HG03159 (cell line): ENCODE data around the gene IQSEC1.

Experiments used
- ATAC-seq: cut with Tn5 transposase; IDR thresholded peaks from one replicate; pipeline ENCODE4 v1.9.1; 2021; ENCODE audit warnings: mild to moderate bottlenecking, moderate library complexity; ENCODE audit not compliant: unreplicated experiment

IQSEC1 gene

DNA sequence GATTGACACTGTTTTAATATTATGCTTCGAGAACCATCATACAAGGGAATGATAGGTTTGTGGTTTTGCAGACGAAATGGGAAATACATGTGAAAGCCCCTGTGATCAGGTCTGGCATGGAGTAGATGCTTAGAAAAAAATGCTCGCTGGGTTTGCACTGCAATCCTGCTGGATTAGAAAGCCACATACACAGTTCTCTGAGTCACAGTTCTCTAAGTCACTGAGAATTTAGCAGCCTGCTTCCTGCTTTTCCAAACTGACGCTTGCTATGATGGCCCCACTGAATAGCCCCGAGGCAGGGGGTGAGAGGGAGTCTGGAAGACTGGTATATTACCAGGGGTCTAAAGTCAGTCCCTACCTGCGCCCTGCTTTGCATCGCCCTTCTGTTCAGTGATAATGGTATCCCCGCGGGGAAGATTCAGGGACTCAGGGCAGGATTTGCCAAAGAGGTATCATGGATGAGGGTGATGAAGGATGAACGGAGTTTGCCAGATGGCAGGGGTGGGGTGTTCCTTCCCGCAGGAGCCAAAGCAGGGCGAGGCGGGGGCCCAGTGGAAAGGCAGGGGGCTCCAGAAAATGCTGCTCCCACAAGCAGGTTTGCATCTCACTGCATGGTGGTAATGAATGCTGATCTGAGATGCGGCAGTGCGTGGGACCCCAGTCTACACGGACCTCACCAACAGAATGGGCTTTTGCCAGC, 82.3 kb downstream of the IQSEC1 start:
- no peak for ATAC-seq

- no peak for ATAC-seq
Measured at GRCh38 chr3:12990306-12990705, 82.9 kb downstream of the IQSEC1 start.

DNA sequence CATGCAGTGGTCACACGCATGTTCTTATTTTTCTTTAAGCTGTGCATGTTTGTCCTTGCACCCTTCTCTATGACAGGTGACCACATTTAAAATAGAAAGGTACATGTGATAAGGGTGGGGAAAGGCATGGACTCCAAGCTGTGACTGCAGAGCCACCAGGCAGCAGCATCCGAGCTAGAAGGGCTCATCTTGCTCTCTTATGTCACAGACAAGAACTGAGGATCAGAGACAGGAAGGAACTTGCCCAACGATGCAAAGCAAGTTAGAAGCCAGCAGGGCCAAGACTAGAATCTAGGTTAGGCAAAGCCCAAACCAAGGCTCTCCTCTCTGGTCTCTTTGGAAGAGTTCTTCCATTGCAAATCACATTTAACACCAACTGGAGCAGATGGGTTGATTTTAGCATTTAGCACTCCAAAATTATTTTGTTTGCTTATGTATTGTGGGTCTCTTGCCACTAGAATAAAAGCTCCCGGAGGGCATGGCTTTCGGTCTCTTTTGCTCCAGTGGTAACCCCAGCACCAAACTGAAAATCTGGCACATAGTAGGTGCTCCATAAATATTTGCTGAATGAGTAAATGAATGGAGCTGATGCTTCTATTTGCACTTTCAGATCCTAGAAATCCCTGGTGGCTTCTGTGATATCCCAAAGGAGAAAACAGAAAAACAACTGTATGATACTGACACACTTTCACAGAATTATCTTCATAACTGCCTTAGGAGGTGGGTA, 84.3 kb downstream of the IQSEC1 start:
- no peak for ATAC-seq

DNA sequence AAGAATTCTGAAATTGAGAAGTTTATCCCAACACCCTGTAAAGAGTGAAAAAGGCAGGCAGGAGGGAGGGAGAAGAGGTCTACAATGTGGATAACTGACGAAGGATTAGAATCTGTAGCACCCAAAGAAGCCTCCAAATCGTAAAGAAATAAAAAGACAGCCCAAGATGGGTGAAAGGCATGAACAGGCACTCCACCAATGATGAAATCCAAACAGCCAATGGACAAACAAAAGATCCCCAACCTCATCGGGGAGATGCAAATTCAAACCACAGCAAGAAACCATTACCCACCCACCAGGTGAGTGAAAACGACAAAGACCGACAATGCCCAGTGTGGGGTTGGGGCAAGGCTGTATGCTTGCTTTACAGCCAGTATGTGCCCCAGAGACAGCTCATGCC, 85.6 kb downstream of the IQSEC1 start:
- no peak for ATAC-seq

DNA sequence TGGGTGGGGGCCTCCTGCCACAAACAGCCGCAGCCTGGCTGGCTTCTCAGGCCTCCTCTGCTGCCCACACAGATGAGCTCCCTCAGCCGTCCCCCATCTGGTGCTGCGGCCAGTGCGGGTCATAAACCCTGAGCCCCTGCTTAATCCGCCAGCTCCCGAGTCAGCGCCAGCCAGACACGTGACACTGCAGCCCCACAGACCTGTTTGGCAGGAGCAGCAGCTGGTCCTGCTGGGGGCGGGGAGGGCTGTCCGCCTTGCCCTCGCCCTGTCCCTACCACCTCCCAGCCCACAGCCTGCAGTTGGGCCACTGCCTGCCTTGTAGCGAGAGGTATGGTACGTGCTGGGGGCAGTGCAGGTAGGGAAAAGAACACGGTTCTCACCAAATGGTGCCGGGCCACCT, 86.2 kb downstream of the IQSEC1 start:
- ATAC-seq: no peak

- ATAC-seq: no peak
Measured at GRCh38 chr3:12986521-12986920, 86.7 kb downstream of the IQSEC1 start.

DNA sequence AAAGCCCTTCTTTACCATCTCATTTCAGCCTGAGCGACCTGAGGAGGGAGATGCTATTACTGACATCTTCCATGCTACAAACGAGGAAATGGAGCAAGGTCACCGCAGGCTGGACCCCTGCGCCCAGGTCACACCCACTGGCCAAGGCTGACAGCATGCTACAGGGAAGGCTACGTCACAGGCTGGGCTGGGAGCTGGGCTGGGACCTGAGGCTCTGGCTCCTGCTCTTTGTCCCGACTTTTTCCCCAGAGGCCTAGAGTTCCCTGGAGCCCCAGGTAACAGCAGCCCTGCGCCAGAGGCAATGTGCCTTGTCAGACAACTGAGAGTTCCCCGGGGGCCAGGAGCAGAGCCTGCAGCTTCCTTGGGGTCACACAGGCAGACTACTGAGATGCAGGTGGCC, 87.2 kb downstream of the IQSEC1 start:
- no peak for ATAC-seq

- no peak for ATAC-seq
Measured at GRCh38 chr3:12985148-12985547, 88.1 kb downstream of the IQSEC1 start.

DNA sequence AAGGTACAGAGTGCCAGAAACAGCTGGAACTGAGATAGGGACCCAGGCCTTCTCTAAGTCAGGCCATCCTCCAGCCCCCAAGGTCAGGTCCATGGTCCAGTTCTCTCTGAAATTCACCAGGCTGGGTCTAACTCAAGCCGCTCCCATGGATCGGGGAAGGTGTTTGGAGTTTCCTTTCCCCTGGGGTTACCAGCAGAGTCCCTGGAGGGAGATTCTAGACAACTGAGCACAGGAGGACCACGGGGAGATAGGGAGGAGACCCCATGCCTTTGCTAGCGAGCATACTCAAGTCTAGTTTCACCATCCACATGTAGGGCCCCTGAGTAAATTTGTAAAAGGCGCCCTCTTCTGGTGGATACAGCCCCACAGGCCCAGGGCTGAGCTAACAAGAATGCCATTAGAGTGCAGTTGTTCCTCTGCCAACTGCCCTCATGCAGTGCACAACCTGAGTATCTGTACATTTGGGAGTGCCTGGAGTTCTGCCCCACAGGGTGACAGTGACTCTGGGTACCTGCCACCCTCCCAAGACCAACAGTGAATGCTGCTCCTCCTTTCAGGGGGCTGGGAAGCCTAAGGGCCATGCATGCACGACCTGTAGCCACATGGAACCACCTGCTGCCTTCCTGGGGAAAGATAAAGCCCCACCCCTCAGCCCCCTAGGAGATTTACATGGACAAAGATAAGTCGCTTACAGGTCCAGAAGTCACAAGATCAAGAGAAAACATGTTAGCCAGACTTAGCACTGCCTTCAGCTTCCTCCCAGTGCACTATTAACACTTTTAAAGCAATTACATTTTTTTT, 89.0 kb downstream of the IQSEC1 start:
- peak; percentile 38 for ATAC-seq

GRCh38 chr3:12983319-12983718, 89.9 kb downstream of the IQSEC1 start:
- no peak for ATAC-seq

DNA sequence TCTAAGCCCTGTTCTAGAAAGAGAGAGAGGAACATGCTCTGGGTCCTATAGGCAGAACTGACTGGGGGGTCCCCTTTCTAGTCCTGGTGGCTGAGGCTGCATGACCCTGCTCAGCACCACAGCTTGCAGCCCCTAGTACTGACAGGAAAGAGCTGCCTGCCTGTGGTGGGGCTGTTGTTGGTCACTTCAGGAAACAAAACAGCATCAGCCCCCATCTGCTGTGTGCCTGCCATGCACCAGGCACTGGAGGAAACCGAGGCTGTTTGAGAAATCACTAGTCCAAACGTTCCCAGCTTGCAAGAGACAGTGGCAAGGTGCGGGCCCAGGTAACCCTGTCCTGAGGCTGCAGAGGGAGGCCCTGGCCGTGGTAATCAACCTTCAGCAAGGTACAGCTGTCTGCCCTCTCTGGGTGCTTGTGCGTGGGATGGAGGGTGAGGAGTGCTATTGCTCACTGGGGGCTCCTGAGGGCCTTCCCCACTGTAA, 90.6 kb downstream of the IQSEC1 start:
- peak; percentile 53 for ATAC-seq

DNA sequence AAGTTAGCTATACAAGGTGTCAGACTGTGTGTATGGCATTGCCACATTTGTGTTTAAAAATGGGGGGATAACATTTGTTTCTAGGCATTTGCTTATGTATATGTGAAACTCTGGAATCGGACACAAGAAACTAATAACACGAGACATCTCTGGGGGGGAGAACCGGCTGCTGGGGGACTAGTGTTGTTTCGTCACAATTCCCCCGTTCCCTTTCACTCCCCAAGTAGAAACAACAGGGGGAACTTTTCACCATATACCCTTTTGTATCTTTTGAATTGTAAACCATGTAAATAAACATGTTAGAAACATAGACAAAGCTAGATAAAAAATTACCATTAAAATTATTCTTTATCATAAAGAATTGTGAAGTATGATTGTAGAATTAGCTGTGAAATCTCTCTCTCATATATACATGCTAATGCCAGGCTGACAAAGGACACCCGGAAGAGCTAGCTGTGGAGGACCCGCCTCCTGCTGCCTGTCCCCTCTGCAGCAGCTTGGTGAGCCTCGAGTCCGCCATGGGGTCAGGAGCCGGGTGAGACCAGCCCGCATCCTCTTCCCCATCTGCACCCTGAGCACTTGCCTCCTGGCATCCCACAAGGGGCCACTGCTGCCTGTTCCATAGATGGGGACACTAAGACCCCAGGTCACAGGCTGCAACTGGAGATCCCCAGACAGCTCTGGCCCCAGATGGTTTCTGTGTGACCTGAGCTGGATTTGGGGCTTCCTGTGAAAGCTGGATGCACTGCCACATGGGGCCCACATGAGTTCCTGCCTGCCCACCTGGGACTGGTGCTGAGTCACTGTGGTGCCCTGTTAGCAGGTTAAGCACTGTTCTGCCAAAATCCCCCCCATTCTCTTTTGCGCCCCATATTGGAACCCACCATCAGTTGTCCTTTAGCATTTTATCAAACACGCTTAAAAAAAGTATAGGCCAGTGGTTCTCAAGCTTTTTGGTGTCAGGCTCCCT, 91.6 kb downstream of the IQSEC1 start:
- no peak for ATAC-seq

DNA sequence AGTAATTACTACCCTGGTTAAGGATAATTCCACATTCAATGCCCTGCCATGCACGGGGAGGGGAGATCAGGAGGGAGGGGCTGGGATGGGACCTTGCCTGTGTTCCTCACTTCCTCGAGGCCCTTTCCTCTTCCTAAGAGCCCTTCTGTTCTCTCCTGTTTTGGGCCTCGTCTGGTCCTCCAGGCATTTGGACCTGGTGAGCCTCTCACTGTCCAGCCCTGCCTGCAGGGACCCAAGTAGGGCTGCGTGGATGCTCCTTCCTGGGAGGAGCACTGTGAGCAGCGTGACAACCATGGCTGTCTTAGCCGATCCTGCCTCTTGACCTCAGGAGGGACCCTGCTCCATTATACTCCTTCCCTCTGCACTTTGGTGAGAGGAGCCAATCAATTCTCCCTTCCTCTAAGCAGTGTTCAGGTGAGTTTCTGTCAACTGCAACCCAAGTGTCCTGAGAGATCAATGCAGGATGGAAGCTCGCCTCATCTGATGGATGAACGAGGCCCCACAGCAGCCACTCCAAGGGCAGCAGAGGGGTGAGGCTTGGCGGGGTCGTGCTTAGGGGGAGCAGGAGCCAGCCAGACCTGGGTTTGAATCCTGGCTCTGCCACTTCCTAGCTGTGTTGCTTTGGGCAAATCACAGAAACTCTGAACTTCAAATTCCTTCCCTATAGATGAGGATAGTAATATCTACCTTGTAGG, 92.5 kb downstream of the IQSEC1 start:
- no peak for ATAC-seq

DNA sequence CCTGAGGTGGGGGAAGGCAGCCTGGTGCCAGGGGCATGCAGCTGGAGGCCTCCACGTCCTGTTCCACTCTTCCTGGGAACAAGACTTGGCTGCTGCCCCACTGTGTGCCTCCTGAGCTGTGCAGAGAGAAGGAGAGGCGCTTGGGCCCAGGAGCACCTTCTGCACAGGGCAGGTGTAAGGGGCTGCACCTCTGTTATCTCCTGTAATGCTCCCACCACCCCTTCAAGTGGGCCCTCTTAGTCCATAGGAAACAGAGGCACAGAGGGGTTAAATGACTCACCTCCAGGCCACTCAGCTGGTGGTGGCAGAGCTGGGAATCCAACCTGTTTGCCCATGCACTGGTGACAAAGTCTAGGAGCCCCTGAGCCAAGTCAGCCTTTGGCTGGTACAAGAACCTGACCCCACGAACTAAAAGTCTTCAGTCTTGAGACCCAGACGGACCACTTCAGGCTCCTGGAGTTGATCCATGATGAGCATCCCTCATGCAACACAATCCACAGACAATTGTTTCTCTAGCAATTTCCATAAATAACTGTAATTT, 93.2 kb downstream of the IQSEC1 start:
- ATAC-seq: no peak

DNA sequence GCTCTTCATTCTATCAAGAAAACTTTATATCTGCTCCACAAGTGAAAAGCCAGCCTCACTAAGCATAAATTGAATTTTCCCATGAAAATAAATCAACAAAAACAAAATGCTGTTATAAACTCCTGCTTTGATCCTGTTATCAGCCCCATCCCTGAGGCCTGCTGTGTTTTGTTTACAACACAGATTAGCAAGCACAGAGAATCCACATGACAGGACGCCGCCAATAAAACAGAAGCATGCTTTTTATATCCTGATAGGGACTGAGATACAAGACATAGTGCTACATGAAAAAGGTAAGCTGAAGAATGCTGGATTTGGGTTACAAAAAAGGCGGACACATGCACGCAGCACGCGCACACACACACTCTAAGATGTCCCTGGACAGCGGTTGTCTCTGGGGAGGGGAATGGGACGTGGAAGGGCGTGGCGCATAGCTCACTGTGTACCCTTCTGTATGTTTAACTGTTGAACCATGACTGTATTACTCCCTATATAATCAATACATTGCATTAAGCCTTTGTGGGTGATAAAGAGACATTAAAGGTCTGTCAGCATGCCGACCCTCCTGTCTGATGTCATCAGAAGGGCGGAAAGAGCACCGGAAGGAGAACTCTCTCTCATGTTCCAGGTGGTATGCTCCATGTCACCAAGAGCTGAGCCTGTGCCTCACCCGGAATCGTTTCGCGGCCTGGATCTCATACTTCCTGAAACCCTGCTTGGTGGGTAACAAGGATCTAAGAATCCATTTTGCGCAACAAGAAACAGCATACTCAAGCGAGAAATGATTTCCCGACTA, 93.9 kb downstream of the IQSEC1 start:
- ATAC-seq: no peak

GRCh38 chr3:12978682-12979081, 94.5 kb downstream of the IQSEC1 start:
- no peak for ATAC-seq

GRCh38 chr3:12977117-12977808, 96.0 kb downstream of the IQSEC1 start:
- ATAC-seq: no peak
